HG02642 (cell line): ENCODE results near the gene RASEF.

ENCODE experiments used
- ATAC-seq: cut with Tn5 transposase; IDR thresholded peaks from one replicate; pipeline ENCODE4 v1.9.1; 2021; ENCODE audit warnings: mild to moderate bottlenecking; ENCODE audit not compliant: unreplicated experiment, poor library complexity

The RASEF gene

DNA sequence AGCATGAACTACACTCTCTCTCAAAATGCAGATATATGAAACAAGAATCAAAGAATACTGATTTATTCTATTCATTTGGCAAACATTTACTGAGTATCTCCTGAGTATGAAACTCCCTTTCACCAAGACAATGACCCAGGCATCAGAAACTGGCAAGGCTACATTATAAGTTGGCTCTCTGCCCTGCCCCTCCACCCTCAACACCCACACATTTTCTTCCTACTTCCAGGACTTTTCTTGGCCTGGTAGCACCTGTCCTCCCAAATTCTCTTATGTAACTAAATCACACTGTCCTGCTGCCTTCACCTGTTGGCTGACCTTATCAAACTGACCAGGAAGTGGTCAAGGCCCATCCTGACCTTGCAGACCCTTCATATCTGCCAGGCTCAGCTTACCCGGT, 3.5 kb downstream of the RASEF start:
- ATAC-seq, result no peak

DNA sequence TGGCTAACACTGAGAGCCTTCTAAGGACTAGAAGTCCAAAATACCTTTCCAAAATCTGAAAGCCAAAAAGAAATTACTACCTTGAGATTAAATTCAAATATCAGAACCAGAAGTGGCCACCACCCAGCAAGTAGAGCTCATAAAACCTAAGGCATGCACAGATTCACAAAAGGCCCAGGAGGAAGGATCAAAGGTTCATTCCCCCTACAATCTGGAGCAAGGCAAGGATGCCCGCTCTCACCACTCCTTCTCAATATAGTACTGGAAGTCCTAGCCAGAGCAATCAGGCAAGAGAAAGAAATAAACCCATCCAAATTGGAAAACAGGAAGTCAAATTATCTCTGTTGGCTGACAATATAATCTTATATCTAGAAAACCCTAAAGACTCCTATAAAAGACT, 6.0 kb downstream of the RASEF start:
- ATAC-seq, result no peak

DNA sequence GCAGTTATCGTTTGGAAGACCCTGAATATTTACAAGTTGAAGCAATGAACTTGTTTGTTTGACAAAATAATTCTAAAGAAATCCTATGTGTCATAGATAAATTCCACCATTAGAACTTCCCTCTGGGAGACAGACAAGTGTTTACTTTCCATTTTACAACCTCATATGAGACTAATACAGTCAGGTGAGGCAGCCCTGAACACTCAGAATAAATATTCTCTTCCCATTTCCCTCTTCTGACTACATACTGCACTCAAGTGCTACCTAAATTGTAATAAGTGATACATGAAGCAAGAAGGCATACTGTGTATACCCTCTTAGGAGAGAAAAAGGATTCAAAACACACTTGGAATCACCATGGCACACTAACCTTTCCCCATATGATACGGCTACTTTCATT, 6.8 kb downstream of the RASEF start:
- no peak for ATAC-seq

DNA sequence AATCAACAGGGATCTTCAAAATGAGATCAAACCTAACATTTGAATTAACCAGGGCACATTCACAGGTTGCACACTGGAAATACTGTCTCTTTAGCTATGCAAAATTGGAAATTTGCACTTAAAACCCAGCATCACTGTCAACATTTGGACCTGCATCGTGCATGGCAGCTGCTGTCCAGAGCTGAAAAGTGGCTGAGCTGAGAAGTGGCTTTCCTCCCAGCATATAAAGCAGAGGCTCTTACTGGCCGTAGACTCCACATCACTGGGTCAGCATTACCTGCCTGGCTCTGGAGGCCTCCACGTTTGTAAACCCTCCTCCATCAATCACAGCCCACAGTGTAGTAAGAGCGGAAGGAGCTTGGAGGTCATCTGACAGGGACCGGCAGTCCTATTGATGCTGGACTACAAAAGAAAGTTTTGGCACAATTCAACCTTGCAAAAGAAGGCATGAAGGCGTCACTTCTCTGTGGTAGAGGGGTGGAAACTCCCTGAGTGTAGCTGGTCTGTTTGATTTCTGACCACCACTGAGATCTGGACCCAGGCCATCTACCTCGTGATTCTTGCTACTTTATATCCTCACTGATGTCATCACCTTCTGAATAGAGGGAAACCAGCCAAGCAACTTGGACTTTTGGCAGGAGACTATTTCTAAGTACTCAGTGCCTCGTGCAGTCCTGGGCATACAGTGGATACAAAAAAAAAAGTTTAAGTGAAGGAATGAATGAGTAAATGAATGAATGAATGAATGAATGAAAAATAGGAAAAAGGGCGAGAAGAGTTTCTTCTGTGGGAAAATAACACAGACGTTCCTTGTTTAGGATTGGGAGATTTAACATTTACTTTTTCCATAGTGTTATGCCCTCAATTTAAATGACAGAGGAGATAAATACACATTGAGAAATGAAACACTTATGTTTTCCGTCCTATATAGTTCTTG, 14.8 kb downstream of the RASEF start:
- ATAC-seq, result no peak

DNA sequence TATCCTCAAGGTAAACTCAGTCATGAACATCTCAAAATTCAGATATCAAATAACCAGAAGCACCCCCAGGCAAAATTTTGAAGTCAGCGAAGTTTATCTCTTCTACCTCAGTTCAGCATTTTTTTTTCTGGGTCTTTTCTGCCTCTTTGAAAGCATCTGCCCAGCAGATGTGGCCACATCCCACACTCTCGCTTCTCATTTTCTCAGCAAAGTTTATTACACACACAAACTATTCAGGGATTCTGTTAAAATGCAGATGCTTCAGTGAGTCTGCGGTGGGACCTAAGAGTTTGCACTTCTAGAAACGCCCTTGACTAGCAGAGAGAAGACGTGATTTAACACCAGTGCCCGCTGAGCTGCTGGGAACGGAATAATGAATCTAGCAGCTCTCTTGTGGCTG, 19.3 kb downstream of the RASEF start:
- no peak for ATAC-seq

DNA sequence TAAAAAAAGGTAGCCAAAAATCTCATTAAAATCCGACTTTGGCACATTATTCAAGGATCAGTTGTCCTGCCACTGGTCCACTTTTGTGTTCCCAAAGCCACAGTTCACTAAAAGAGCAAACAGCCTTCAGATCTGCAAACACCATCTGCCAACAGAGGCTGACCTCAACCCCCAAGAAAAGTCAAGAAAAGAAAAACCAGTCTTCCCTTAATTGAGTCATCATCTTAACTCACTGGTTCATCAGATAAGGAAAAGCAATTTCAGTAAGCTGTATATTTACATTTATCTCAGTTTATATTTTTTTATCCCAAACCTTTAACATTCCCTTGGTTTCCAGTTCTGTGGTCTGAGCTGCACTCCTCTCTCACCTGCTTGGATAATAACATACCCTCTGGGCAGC, 21.2 kb downstream of the RASEF start:
- no peak for ATAC-seq

DNA sequence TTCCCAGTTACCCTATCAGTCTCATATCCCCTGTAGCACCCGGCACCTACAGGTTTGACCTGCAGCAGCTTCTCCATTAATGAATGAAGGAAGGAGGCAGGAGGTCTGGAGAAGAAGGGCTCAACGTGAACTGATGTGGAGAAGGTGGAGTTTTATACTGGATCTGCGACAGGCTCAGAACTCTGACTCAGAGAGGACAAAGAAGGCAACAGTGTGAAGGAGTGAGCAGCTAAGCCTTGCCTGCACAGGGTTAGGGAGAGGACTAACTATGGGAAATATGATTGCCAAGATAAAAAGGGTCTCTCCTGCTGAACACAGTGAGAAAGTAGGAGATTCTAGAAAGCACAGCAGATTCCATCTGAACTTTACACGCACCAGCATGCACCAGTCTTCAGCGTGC, 23.6 kb downstream of the RASEF start:
- no peak for ATAC-seq

DNA sequence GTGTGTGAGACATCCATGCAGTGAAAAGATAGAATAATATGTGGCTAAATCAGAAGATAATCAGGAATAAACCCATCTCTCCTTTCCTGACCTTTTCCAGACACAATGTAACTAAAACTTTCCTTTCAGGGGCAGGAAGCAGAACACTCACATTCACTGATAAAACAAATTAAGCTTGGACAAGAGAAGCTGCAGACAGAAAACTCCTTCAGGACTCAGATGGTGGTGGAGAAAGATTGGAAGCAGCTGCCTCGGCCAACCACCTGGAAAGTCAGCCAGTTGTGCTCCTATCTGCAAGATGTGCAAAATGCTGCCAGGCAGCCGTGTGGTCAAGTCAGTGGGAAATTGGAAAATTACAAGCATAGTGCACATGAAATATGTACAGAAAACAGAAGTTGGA, 26.9 kb downstream of the RASEF start:
- no peak for ATAC-seq

DNA sequence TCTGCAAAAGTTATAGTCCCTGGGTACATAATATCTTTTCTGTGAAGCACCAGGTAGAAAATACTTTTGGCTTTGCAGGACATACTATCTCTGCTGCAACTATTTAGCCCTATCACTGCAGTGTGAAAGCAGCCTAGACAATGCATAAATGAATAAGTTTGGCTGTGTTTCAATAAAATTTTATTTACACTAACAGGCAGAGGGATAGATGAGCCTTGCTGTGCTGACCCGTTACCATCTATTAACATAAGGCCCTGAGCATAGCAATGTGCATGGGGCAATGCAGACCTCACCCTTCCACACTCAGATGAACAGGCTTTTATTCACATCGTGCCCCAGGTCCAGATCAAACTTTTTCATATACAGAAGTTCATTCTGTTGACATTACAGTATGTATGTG, 27.8 kb downstream of the RASEF start:
- ATAC-seq, result no peak

DNA sequence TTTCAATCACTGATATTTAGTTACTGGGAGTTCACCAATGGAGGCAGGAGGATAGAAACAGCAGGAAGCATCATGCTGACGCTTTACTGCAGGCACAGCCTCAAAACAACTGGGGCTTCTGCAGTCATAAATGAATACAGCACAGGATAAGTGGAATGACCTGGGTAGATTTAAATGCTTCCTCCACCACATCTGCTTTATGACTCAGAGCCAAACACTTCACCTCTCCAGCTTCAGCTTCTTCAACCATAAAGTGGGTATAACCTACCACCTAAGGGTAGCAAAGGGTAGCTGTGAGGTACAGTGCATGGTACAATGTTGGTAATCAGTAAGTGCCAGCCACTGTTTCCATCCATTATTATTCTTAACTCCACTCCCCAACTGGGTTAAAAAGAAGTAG, 28.4 kb downstream of the RASEF start:
- ATAC-seq, result no peak

DNA sequence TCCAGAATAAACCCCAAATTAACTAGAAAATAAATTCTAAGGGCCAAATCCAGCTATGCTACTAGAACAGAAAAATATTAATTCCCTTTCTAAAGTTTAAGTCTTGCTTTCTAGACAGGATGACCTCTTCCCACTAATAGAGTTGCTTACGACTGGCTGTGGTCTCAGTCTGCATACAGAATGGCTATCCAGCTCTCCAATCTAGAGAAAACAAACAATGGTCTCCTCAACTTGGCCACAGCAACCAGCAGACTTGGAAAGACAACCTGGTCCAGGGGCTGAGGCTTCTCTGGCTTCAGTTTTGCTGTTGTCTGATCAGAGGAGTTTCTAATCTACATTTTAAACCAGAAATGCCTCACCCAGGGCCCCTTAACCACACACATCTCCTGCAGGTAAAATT, 28.9 kb downstream of the RASEF start:
- no peak for ATAC-seq

DNA sequence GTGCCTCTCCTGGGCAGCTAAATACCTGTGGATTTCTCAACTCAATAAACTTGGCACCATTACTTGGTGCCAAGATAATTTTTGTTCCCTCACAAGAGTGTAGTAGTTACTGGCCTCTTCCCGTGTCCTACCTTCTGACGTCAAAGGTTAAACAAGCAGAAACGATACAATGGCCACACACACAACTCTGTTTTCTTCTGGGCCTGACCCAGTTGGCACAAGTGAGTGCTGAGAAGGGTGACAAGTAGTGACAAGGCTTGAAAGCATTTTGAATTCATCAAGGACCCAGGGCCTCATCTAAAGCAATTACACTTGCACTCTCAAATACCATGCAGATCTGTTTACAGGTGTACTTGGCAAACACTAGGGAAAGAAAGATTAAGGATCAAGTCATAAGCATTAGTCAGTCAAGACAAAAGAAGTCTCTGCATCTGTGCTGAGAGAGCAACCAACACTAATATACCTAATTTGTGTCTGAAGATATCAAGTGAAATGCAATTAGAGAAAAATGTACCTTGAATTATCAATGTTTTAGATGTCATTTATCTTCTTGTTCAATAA, 30.8 kb downstream of the RASEF start:
- ATAC-seq, result no peak

DNA sequence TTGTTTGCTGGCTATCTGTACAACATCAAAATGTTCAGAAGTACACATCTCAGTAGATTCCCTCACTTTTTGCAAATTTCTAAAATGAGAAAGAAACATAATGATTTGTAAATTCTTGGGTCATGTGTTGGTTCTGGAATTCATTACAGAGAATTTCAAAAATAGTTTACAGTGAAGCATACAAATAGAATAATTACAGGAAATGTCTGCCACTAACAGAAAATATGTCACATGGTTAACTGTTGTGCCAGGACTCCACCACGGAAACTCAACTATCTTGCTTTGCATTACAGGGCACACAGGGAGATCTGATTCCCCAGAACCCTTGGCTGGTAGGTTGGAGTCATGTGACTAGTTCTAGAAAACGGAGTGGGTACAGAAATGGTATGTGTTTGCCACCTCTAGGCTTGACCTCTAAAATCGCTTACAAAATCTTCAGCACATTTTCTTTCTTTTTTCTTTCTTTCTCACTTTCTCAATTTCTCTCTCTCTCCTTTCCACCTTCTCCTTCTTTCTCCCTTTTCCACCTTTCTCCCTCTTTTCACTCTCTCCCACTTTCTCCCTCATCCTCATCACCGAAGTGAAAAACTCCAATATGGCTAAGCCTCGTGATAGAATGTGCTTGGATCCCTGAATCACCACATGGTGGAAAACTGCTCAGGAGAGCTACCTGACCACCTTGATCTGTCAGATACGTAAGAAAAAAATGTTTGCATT, 32.4 kb downstream of the RASEF start:
- ATAC-seq, result no peak

DNA sequence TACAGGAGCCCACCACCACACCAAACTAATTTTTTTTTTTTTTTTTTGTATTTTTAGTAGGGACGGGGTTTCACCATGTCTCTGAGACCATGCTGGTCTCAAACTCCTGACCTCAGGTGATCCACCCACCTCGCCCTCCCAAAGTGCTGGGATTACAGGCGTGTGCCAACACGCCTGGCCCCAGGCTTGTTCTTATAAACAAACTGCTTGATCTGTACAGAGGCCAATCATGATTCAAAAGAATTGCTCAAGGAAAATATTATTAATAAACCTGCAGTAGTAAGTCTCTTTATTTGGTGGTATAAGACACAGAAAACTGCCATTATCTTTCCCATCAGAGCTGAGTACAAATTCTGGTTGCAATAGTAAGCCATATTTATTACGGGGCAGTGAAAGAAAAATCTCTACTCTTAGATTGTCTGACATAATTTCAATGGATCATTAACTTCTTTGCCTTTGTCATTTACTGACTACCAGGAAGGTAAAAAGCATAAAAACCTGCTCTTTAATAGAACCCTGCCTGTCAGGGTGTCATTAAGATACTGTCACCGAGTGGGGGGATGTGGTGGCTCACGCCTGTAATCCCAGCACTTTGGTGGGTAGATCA, 33.3 kb downstream of the RASEF start:
- ATAC-seq, result no peak

DNA sequence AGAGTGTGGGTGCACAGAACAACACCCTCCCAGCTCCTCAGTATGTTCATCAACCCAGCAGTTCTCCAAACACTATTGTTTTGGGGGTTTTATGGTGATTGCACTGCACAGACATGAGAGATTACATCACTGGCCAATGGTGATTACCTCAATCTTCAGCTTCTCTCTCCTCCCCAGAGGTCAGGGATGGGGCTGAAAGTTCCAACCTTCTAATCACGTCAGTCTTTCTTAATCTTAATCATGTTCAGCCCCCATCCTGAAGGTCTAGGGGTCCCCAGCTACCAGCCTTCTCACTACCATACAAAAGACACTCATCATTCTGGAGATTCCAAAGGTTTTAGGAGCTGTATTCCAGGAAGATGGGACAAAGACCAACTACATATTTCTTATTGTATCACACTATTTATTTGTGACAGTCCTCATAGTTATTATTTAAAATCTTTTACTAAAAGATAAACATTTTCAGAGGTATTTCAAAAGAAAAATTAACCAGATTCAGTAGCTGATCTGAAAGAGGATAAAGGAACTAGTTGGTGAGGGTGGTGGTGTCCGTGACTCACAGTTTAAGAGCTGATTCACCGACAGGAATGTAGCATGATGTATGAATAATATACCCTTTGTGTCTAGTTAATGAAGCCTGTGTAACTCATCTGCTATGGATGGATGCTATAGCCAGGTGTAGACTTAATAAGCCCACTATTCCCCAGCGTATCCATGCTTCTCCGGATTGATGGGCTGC, 35.6 kb downstream of the RASEF start:
- ATAC-seq, result no peak

DNA sequence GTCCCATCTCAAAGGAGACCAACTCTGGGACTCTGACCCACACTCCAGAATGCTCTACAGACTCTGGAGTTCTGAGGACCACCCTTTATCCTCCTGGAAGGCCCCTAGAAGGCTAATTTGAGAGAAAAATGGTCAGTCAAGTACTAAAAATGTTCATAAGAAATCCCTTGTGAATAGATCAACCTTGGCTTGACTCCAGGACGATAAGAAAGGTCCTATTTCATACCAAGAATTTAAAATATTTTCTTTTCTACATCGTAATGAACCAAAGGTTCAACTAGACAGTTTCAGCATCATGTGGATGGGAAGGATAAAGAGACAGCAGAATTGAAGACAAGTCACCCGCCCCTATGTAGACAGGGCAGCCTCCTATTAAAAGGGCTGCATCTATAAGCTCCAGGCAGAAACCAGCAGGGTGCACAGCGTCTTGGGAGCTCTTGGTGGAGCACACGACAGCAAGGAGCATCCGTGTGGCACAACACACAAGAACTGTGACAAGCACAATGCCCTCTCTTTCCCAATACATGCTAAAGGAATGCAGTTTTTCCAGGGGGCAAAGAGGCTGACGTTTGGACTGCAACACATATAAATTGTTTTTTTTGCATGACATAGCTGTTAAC, 38.3 kb downstream of the RASEF start:
- ATAC-seq, result no peak

DNA sequence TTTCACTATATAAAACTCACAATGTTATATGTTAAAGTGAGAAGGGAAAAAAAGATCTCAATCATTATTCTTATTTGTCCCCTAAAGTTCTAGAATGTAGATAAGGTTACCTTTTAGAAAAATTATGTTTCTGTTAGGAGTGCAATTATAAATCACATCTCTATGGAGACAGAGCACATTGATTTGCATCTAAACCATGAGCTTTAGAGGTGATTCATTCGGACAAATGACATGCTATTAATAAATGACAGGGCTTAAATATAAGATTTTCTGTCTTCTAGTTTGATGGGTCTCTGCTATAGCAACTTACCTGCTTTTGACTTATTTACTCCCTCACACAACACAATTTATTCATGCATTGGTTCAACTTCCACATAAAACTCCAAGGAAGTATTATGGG, 39.8 kb downstream of the RASEF start:
- no peak for ATAC-seq

DNA sequence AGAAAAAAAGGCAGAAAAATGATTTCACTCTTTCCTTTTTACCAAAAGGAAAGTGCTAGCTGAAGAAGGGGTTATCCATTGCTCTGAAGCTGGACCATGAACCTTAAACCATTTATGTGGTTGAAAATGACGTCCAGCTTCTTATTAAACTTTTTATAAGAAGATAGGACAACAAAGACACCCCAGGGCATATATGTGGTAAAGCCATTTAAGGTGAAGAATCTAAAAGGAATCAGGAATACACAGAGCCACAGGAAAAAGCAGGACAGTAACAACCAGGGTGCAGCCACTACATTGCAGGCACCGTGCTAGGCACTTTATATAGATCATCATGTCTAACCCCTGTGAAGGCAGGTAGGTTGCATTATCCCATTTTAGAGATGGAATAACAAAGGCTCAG, 42.1 kb downstream of the RASEF start:
- no peak for ATAC-seq

DNA sequence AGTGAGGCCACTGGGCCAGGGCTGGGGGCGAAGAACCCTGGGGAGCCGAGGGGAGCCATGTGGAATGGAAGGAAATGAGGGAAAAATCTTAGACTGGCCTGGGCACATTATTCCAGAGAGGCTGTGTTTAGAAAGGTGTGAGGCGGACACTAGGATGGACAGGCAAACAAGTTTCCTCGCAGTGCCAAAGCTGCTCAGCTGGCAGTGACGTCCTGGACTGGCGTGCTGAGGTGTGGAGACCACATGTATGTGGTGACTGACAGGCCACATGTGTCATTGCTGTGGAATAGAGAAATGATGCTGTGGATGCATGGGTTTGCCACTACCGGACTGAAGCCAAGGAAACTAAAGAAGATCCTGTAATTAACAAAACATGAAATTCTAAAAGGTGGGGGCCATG, 42.6 kb downstream of the RASEF start:
- ATAC-seq, result no peak

DNA sequence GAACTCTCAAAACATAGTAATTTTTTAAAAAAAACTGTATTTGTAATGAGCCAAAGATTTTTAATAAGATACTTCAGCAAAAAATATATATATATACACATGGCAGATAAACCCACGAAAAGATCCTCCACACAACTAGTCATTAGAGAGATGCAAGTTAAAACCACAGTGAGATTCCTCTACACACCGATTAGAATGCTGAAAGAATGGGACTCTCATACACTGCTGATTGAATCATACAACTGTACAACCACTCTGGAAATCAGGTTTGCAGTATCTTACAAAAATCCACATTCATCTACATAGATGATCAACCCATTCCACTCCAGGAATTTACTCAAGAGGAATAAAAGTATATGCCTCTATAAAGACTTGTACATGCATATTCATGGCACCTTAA, 43.7 kb downstream of the RASEF start:
- ATAC-seq, result no peak
